ENCODE results near the gene SERPINA12. TPM values are rescaled to one million over a fixed set of nuclear protein-coding genes. Genes with fewer than 3 reads are reported as not detected.

The SERPINA12 gene
- total and polyA plus RNA-seq, 8 donors, result not detected

- no peak for TF ChIP-seq CTCF (IDR thresholded peaks at IDR 0.05)
- peaks cover 0 to 20% of the 10 kb centered on the region in 2 donors for H3K27me3 ChIP-seq
- H3K36me3 ChIP-seq, result no peaks in the 10 kb centered on the region
- intact Hi-C loops (cut with DNase I), result no loop called here
- ATAC-seq (no peak), DNase-seq (no peak)
- no peak overlapping the region for H3K27ac ChIP-seq
- no peaks in the 10 kb centered on the region for H3K4me1 ChIP-seq
- no peak overlapping the region for H3K4me3 ChIP-seq
- peaks cover 0 to 11% of the 10 kb centered on the region in 2 donors for H3K9me3 ChIP-seq
Observed at GRCh38 chr14:94545131-94545841, 36.0 kb upstream of the SERPINA12 start.

GRCh38 chr14:94544726-94545125 lies 35.5 kb upstream of the SERPINA12 start:
- H3K27ac ChIP-seq, result no peak overlapping the region
- no peaks in the 10 kb centered on the region for H3K36me3 ChIP-seq
- H3K4me3 ChIP-seq, result no peak overlapping the region
- no peak for ATAC-seq
- no peak for DNase-seq
- no peaks in the 10 kb centered on the region for H3K4me1 ChIP-seq
- intact Hi-C loops (cut with DNase I), result no loop called here
- H3K27me3 ChIP-seq, result peaks cover 0 to 15% of the 10 kb centered on the region in 2 donors
- TF ChIP-seq CTCF (IDR thresholded peaks at IDR 0.05), result no peak
- peaks cover 0 to 11% of the 10 kb centered on the region in 2 donors for H3K9me3 ChIP-seq

- no peak for ATAC-seq
- Histone ChIP-seq H3K4me1 (no peaks in the 10 kb centered on the region), H3K36me3 (no peaks in the 10 kb centered on the region), H3K4me3 (no peak overlapping the region), H3K27me3 (peaks cover 0 to 19% of the 10 kb centered on the region in 2 donors), H3K27ac (no peak overlapping the region), H3K9me3 (peaks cover 0 to 11% of the 10 kb centered on the region in 2 donors)
- no peak for DNase-seq
- intact Hi-C loops (cut with DNase I), result no loop called here
- no peak for TF ChIP-seq CTCF (IDR thresholded peaks at IDR 0.05)
Observed at GRCh38 chr14:94543449-94544124, 34.3 kb upstream of the SERPINA12 start.

GRCh38 chr14:94542811-94543440 lies 33.7 kb upstream of the SERPINA12 start:
- intact Hi-C loops (cut with DNase I), result no loop called here
- Histone ChIP-seq H3K4me1 (no peaks in the 10 kb centered on the region), H3K27me3 (peaks cover 0 to 25% of the 10 kb centered on the region in 2 donors), H3K27ac (no peak overlapping the region), H3K9me3 (peaks cover 0 to 11% of the 10 kb centered on the region in 2 donors), H3K4me3 (no peak overlapping the region), H3K36me3 (no peaks in the 10 kb centered on the region)
- ATAC-seq, result no peak
- TF ChIP-seq CTCF (IDR thresholded peaks at IDR 0.05), result no peak
- DNase-seq, result no peak

Data from left lung (tissue), 10 donors.